Left ventricle myocardium inferior (tissue), 1 donor: ENCODE results near the gene RILP. TPM values are rescaled to one million over a fixed set of nuclear protein-coding genes. Genes with fewer than 3 reads are reported as not detected.

Source experiments
- DNase-seq: peaks from one replicate; pipeline ENCODE4 v3.0.0-alpha.2; 2020
- H3K27ac ChIP-seq: fragments of 200-600 bp; replicated peaks from 2 replicates; pipeline ENCODE4 v1.8.0; 2021
- H3K27me3 ChIP-seq: fragments of 200-600 bp; 2 replicates; pipeline ENCODE4 v1.8.0; 2021; ENCODE audit warnings: low read depth
- H3K36me3 ChIP-seq: fragments of 200-600 bp; 2 replicates; pipeline ENCODE4 v1.8.0; 2021
- H3K4me1 ChIP-seq: fragments of 200-600 bp; 2 replicates; pipeline ENCODE4 v1.8.0; 2021
- H3K4me3 ChIP-seq: fragments of 200-600 bp; 2 replicates; pipeline ENCODE4 v1.8.0; 2021; ENCODE audit warnings: mild to moderate bottlenecking, moderate library complexity
- H3K9me3 ChIP-seq: fragments of 200-600 bp; replicated peaks from 2 replicates; pipeline ENCODE4 v1.8.0; 2021
- CTCF ChIP-seq: fragments of 200-600 bp; IDR thresholded peaks from 2 replicates; pipeline ENCODE4 v1.8.0; 2021; ENCODE audit warnings: antibody characterized with exemption, mild to moderate bottlenecking, borderline replicate concordance
- intact Hi-C: fragments of 100-400 bp; cut with micrococcal nuclease; formaldehyde crosslinking; loops from one replicate; pipeline ENCODE4 v1.11.0; 2022
- total RNA-seq: library from RNA; stranded (reverse); fragmentation: NEBNext Ultra II Directional; extraction: Animal tissue kit (Norgen Biotek cat#: 25700); gene quantifications from one replicate; pipeline ENCODE4 v1.2.1, GENCODE V29; 2021
- donor health status: DM: no; HTN: yes; CAD: no; lungs with severe emphysema.

The RILP gene
- total RNA-seq, 1 donor from 2014 or later: 81.7 TPM

GRCh38 chr17:1635675-1636465 lies 13.8 kb downstream of the RILP start:
- intact Hi-C loops: no loop called here
- H3K27ac ChIP-seq: no peak overlapping the region
- H3K27me3 ChIP-seq: no peaks in the 10 kb centered on the region
- H3K36me3 ChIP-seq: peaks cover 48% of the 10 kb centered on the region
- TF ChIP-seq CTCF: no peak
- no peaks in the 10 kb centered on the region for H3K9me3 ChIP-seq
- H3K4me3 ChIP-seq: no peak overlapping the region
- no peak for DNase-seq
- peaks cover 17% of the 10 kb centered on the region for H3K4me1 ChIP-seq

- H3K36me3 ChIP-seq: peaks cover 48% of the 10 kb centered on the region
- peaks cover 11% of the 10 kb centered on the region for H3K4me1 ChIP-seq
- intact Hi-C loops: no loop called here
- no peak overlapping the region for H3K27ac ChIP-seq
- H3K4me3 ChIP-seq: no peak overlapping the region
- TF ChIP-seq CTCF: no peak
- no peaks in the 10 kb centered on the region for H3K9me3 ChIP-seq
- no peak for DNase-seq
- no peaks in the 10 kb centered on the region for H3K27me3 ChIP-seq
Observed at GRCh38 chr17:1634841-1635650, 14.6 kb downstream of the RILP start.

GRCh38 chr17:1630662-1631061 lies 19.0 kb downstream of the RILP start:
- no peak for DNase-seq
- Histone ChIP-seq H3K36me3 (peaks cover 14% of the 10 kb centered on the region), H3K27me3 (no peaks in the 10 kb centered on the region), H3K27ac (no peak overlapping the region), H3K4me3 (no peak overlapping the region), H3K9me3 (no peaks in the 10 kb centered on the region), H3K4me1 (peaks cover 41% of the 10 kb centered on the region)
- TF ChIP-seq CTCF: no peak
- intact Hi-C loops: no loop called here

- H3K27me3 ChIP-seq: no peaks in the 10 kb centered on the region
- peaks cover 5% of the 10 kb centered on the region for H3K36me3 ChIP-seq
- peak; percentile 64 for TF ChIP-seq CTCF
- H3K4me1 ChIP-seq: peaks cover 41% of the 10 kb centered on the region
- DNase-seq: peak; percentile 51
- H3K9me3 ChIP-seq: no peaks in the 10 kb centered on the region
- H3K27ac ChIP-seq: peak overlapping the region; percentile 93
- intact Hi-C loops: loop anchor here (10.0 kb wide), 1 partner anchor 55 kb away; no protein-coding TSS in a partner anchor
- peak overlapping the region; percentile 91 for H3K4me3 ChIP-seq
Observed at GRCh38 chr17:1629504-1630310, 20.0 kb downstream of the RILP start.
